ENCODE data around the gene PCSK5. TPM values are rescaled to one million over a fixed set of nuclear protein-coding genes. Genes with fewer than 3 reads are reported as not detected.

PCSK5 gene
- total RNA-seq, 4 donors from 2014 or later: 9.6 to 41.8 (median 15.1) TPM

DNA sequence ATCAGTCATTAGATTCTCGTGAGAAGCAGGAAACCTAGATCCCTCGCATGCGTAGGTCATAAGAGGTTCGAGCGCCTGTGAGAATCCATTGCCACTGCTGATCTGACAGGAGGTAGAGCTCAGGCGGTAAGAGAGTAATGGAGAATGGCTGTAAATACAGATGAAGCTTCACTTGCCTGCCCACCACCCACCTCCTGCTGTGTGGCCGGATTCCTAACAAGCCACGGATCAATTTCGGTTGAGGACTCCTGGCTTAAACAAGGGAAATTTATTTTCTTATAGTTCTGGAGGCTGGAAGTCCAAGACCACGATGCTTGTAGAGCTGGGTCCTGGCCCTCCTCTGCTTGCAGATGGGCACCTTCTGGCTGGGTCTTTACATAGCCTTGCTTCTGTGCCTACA is 200.4 kb downstream of the PCSK5 start:
- TF ChIP-seq, protein P1, sequence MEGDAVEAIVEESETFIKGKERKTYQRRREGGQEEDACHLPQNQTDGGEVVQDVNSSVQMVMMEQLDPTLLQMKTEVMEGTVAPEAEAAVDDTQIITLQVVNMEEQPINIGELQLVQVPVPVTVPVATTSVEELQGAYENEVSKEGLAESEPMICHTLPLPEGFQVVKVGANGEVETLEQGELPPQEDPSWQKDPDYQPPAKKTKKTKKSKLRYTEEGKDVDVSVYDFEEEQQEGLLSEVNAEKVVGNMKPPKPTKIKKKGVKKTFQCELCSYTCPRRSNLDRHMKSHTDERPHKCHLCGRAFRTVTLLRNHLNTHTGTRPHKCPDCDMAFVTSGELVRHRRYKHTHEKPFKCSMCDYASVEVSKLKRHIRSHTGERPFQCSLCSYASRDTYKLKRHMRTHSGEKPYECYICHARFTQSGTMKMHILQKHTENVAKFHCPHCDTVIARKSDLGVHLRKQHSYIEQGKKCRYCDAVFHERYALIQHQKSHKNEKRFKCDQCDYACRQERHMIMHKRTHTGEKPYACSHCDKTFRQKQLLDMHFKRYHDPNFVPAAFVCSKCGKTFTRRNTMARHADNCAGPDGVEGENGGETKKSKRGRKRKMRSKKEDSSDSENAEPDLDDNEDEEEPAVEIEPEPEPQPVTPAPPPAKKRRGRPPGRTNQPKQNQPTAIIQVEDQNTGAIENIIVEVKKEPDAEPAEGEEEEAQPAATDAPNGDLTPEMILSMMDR (IDR thresholded peaks at IDR 0.05): no peak
- TF ChIP-seq POLR2A (IDR thresholded peaks at IDR 0.05): no peak
- no peaks in the 10 kb centered on the region for H3K9me3 ChIP-seq
- no peaks in the 10 kb centered on the region for H3K27me3 ChIP-seq
- no peaks in the 10 kb centered on the region for H3K4me1 ChIP-seq
- WGBS, 2 donors: 92 to 95% methylated on average over 10 of the region's 10 CpGs
- DNase-seq: no peak
- H3K27ac ChIP-seq: no peak overlapping the region
- H3K36me3 ChIP-seq: no peaks in the 10 kb centered on the region
- no peak overlapping the region for H3K4me3 ChIP-seq (replicated peaks in 1 of 3)
- intact Hi-C loops (cut with DNase I): no loop called here

DNA sequence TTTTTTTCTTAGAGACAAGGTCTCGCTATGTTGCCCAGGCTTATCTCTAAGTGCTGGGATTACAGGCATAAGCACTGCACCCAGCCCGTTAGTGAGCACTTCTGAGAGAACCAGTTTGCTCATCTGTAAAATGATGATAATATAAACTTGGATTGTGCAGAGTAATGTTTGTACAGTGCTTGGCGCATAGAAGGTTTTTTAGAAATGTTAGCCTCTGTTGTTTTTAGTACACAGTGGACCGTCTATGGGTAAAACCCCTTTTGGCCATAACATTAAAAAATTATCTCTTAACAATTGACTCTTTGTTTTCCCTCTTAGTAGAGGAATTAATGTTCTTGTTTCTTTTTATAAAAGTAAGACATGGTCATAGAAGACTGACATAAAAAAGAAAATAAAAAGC is 202.1 kb downstream of the PCSK5 start:
- no peaks in the 10 kb centered on the region for H3K9me3 ChIP-seq
- no peaks in the 10 kb centered on the region for H3K27me3 ChIP-seq
- H3K4me1 ChIP-seq: no peaks in the 10 kb centered on the region
- intact Hi-C loops (cut with DNase I): no loop called here
- H3K27ac ChIP-seq: no peak overlapping the region
- no peak for DNase-seq
- H3K4me3 ChIP-seq (replicated peaks in 1 of 3): no peak overlapping the region
- 52 to 53% methylated on average over 4 of the region's 4 CpGs for WGBS, 2 donors
- no peaks in the 10 kb centered on the region for H3K36me3 ChIP-seq
- TF ChIP-seq, protein P1 (IDR thresholded peaks at IDR 0.05): no peak
- no peak for TF ChIP-seq POLR2A (IDR thresholded peaks at IDR 0.05)

DNA sequence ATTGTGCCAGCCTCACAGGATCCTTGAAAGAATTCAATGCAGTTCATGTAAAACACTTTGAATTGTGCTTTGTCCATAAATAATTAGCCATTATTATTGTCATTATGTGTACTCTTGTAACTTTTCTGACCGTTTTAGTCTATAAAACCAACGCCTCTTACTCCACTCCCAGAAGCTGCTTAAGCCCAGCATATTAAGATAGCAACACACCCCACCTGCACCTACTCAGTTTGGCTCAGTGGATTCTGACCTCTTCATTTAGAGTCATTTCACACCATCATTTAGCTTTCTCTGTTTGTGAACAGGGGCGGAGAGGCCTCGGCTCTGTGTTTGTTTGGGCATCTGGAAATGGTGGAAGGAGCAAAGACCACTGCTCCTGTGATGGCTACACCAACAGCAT is 205.1 kb downstream of the PCSK5 start:
- Histone ChIP-seq H3K9me3 (no peaks in the 10 kb centered on the region), H3K4me1 (no peaks in the 10 kb centered on the region), H3K27ac (no peak overlapping the region), H3K27me3 (no peaks in the 10 kb centered on the region), H3K4me3 (replicated peaks in 1 of 3) (no peak overlapping the region), H3K36me3 (no peaks in the 10 kb centered on the region)
- 90 to 93% methylated on average over 4 of the region's 4 CpGs for WGBS, 2 donors
- no peak for DNase-seq
- TF ChIP-seq, protein P1 (IDR thresholded peaks at IDR 0.05): no peak
- no peak for TF ChIP-seq POLR2A (IDR thresholded peaks at IDR 0.05)
- intact Hi-C loops (cut with DNase I): no loop called here

DNA sequence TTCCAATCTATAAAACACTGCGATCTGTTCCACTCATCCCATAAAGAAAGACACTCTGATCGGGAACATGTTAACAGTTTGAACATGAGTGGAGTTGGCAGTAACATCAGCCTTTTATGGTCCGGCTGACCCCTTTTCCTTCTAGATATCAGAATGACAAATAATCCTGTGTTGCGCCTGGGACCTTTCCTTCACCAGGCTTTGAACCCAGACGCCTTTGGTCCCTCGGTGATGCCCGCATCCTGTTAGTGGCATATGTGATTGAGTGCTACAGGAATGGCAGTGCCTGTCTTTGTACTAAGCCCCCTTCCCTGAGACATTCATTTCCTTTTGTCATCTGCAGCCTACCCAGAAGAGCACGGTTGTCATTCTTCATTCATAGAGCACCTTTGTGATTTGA is 209.0 kb downstream of the PCSK5 start:
- no peak overlapping the region for H3K4me3 ChIP-seq (replicated peaks in 1 of 3)
- no peaks in the 10 kb centered on the region for H3K27me3 ChIP-seq
- no peak for DNase-seq
- no peak overlapping the region for H3K27ac ChIP-seq
- no peaks in the 10 kb centered on the region for H3K36me3 ChIP-seq
- intact Hi-C loops (cut with DNase I): no loop called here
- H3K9me3 ChIP-seq: no peaks in the 10 kb centered on the region
- no peaks in the 10 kb centered on the region for H3K4me1 ChIP-seq
- TF ChIP-seq, protein P1 (IDR thresholded peaks at IDR 0.05): no peak
- no peak for TF ChIP-seq POLR2A (IDR thresholded peaks at IDR 0.05)
- WGBS, 2 donors: 79 to 87% methylated on average over 8 of the region's 8 CpGs

DNA sequence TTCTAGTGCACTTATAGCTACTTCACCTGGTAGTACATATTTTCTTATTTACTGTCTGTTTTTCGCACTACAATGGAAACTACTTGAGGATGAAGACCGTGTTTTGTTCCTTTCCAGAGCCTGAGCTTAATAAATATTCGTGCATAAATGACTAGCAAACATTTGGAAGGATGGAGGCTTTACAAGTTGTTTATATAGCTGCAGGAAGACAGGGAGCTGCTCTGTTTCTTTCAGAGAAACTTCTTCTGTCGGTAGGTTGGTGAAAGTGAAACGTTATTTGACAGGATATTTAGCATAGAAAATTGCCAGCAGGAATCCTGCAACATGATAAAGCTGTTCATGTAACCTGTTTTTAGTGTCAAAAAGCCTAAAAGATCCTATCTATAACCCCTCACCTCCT is 210.6 kb downstream of the PCSK5 start:
- H3K27ac ChIP-seq: no peak overlapping the region
- no peak overlapping the region for H3K4me3 ChIP-seq (replicated peaks in 1 of 3)
- H3K9me3 ChIP-seq: no peaks in the 10 kb centered on the region
- H3K36me3 ChIP-seq: no peaks in the 10 kb centered on the region
- no peaks in the 10 kb centered on the region for H3K27me3 ChIP-seq
- no peaks in the 10 kb centered on the region for H3K4me1 ChIP-seq
- TF ChIP-seq POLR2A (IDR thresholded peaks at IDR 0.05): no peak
- TF ChIP-seq, protein P1 (IDR thresholded peaks at IDR 0.05): no peak
- WGBS, 2 donors: 43 to 50% methylated on average over 5 of the region's 5 CpGs
- no peak for DNase-seq
- intact Hi-C loops (cut with DNase I): no loop called here
